Fibroblast of skin of scalp (primary cell): Measurements from ENCODE around the gene NEU2.
"Not testable (repeated sequence)": the region's sequence is repeated elsewhere in the genome, so short reads cannot be mapped to it uniquely, and the experiment has no call there.

Source experiments
- DNase-seq: peaks from one replicate; pipeline ENCODE4 v3.0.0-alpha.2; 2013

The NEU2 gene

DNA sequence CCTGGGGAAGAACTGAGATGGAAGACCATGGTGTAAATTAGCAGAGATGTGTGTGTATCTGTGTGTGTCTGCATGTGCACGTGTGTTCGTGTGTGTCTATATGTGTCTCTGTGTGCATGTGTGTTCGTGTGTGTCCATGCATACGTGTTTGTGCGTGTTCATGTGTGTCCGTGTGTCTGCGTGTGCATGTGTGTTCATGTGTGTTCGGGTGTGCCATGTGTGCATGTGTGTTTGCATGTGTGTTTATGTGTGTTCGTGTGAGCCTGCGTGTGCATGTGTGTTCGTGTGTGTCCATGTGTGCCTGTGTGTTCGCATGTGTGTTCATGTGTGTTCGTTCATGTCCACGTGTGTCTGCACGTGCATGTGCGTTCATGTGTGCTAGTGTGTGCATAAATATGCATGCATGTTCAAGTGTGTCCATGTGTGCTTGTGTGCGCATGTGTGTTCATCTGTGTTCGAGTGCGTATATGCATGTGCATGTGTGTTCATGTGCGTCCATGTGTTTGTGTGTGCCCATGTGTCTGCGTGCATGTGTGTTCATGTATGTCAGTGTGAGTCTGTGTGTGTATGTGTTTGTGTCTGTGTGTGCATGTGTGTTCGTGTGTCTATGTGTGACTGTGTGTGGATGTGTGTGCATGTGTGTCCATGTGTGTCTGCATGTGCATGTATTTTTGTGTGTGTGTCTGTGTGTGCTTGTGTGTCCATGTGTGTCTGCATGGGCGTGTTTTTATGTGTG, 3.1 kb downstream of the NEU2 start:
- DNase-seq = no peak

DNA sequence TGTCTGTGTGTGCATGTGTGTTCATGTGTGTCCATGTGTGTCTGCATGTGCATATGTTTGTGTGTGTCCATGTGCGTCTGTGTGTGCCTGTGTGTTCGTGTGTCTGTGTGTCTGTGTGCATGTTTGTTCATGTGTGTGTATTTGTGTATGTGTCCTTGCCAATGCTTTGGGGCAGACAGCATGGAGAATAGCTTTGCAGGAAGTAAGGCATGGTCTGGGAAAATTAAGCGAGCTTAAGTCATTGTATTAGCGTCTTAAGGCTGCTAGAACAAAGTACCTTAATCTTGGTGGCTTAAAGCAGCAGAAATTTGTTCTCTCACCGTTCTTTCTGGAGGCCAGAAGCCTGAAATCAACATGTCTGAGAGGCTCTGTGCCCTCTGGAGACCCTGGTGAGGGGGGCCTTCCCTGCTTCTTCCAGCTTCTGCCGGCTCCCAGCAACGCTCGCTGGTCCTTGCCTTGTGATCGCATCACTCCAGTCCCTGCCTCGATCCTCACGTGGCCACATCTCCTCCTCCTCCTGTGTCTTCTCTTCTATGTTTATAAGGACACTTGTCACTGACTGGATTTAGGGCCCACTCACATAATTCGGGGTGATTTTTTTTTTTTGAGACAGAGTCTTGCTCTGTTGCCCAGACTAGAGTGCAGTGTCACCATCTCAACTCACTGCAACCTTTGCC, 3.8 kb downstream of the NEU2 start:
- no peak for DNase-seq

DNA sequence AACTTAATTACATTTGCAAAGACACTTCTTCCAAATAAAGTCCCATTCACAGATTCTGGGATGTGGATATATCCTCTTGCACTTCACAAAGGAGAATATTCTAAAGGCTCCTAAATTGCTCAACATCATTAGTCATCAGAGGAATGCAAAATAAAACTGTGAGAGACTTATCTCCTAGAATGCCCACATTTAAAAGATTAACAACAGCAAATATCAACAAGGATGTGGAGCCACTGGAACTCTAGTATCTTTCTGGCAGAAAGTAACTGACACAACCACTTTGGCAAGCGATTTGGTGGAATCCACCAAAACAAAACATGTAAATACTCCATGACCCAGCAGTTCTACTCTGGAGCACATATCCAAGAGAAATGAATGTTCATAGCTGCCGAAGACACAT, 4.6 kb downstream of the NEU2 start:
- DNase-seq = no peak

DNA sequence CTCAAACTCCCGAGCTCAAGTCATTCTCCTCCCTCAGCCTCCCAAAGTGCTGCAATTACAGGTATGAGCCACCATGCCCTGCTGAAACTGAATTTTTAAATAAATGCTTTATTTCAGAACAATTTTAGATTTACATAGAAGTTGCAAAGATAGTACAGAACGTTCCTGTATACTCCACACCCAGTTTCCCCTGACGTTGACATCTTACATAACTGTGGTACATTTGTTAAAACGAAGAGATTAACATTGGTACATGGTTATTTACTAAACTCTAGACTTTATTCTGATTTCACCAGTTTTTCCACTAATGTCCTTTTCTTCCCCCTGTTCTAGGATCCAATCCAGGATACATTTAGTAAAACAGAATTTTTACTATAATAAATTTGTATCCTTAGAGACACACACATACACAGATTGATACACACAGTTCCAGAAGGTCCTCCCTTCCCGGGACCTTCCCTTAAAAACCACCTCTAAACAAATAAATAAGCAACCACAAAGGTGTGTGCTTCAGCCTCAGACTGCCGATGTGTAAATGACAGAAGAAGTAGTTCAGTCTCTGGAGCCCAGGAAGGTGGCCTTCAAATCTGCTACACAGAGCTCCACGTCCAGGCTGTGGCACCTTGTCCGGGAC, 6.9 kb downstream of the NEU2 start:
- DNase-seq = no peak

DNA sequence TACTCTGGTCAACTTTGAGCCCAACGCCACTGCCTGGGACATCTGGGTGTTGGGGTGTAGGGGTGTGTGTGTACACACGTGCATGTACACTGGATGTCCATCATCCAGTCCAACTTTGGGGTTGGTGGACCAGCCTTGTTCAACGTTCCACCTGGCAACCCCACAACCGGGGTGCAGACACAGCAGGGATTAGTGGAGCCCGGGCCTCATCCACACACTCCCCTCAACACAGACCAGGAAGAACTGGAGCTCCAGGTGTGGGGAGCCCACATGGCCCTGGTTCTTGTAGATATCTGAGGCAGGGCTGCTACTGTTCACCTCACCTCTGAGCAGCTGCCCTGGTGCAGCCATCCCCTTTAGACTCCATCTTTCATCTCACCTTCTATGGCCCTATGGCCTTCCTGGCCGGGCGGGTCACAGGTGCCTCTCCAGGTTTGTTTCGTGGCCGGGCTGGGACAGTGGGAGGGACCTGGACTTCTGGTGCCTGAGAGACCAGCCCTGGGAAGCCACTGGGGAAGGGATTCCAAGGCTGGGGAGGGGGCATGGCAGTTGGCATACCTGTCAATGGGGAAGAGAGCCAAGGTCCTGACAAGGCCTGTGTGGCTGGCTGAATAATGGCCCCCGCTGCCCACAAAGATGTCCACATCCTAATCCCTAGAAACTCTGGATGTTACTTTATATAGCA, 7.5 kb downstream of the NEU2 start:
- DNase-seq = no peak

DNA sequence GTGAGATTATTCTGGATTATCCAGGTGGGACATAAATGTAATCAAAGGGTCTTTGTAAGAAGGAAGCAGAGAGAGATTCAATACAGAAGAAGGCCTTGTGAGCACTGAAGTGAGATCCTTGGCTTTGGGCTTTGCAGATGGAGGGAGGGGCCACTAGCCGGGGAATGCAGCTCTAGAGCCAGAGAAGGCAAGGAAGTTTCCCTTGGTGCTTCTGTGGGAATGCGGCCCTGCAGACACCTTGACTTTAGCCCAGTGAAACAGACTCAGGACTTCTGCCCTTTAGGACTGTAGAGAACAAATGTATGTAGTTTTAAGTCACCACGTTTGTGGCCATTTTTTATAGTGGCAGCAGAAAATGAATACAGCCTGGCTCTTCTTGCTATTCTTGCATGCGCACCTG, 8.1 kb downstream of the NEU2 start:
- DNase-seq = no peak

DNA sequence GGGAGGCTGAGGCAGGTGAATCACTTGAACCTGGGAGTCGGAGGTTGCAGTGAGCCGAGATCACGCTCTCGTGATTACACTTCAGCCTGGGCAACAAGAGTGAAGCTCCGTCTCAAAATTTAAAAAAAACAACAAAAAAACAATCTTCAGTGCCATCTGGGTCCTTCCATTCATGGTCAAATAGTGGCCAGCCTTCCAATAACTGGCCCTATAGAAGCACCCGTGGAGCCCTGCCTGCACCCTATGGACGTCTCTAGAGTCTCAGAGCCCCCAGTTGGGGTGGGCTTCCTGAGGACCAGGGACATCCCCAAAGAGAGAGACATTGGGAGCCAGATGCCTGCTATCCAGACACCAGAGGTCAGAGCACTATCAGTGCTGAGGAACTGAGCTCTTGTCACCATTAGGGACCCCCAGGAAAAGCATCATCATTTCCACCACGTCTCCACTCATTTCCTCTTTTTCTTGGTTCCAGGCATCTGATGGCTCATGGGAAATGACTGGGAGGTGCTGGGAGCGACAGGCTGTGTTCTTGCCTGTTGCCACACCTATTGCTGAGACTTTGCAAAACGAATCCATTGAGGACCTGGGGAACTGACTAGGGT, 9.4 kb downstream of the NEU2 start:
- no peak for DNase-seq

DNA sequence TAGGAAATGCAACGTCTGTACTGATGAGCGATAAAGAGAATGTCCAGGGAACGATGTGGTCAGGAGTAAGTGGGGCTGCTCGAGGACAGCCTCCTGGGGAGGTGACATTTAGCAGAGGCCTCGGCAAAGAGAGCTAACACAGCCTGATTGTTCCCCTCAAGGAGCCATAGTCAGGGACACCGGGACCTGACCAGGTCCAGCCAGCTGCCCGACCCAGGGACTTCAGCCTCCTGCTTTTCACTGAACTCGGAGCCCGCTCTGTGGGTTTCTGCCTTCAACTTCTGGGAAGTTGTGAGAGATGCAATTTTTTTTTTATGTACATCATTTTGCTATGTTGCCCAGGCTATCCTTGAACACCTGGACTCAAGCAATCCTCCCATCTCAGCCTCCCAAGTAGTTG, 10.1 kb downstream of the NEU2 start:
- no peak for DNase-seq

DNA sequence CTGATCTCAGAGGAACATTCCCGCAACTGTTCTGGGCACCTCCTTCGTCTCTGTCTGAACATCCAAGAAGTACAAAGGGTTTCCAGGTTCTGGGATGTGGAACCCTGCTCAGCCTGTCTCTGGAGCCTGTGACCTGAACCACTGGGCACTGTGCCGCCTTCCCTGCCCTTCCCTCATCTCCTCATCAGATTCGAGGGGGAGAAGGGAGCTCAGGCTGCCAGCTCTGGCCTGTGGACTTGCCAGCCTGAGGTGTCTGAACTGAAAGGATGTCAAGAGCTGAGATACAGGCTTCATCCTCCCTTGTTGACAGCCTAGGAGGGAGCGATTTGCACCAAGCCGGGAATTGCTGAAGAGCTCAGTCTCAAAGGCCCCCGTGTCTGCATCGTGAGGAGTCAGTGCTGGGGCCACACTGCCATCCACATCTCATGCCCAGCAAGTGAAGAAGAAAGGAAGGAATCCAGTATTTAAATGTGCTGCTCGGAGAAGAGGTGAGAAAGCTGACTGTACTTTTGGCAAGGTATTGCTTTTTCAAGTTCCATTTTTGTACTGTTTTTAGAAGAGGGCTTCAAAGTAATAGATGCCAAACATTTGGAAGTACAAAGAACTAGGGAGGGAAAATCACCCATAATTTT, 12.6 kb downstream of the NEU2 start:
- DNase-seq = no peak

DNA sequence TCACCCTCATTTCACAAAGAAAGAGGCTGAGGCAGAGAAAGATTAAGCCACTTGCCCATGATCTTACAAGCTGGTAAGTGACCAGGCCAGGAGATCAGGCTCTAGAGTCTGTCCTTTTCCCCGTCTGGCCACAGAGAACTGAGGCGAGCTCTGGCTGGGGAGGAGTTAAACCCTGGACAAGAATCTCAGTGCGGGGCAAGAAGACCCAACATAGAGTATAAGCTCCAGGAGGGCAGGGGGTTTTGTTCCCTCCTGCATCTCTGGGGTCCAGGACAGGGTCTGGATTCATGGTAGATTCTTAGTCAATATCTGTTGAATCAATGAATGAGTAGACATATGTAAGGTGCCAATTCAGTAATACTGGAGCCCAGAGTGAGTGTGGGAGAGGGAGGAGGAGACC, 14.7 kb downstream of the NEU2 start:
- no peak for DNase-seq

DNA sequence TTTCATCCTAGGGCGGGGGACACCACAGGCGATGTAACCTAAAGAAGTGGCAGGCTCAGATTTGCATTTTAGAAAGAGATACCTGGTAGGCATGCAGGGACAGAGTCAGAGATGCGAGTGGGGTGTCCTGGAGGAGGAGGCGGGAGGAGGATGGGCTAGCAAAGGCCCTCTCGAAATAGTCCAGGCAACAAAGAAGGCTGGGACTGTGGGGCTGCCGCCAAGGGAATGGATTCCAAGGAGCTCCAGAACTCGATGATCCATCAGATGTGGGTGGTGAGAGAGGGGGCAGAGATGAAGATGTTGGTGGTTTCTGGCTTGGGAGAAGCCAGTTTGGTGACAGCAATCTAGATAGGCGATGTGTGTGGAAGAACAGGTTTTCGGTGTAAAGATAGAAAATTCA, 15.2 kb downstream of the NEU2 start:
- DNase-seq = no peak

DNA sequence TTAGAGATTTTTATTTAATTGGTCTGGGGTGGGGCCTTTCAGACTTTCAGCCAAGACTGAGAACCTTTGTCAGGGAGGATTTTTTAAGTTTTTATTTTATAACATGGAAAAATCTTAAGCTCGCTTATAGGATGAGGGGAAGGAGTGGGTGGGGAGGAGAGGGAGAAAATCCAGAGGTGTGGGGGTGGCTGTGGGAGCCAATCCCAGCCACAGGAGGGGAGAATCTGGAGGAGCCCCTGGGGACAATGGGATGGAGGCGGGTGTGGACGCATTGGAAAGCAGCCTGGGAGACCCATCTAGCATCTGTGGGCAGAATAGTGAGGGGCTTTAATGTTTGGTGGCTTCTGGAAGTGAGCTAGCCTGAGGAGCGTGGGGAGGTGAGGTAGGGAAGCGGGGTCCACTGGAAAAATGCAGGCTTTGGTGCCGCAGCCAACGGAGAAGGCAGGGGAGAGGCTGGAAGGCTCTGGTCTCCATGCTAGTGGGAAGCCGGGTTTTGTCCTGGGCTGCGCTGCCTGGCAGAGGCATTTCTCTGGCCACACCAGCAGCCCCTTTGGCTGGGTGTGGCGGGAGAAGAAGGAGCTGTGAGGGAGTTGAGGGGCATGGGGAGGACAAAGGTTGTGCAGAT, 16.2 kb downstream of the NEU2 start:
- no peak for DNase-seq

DNA sequence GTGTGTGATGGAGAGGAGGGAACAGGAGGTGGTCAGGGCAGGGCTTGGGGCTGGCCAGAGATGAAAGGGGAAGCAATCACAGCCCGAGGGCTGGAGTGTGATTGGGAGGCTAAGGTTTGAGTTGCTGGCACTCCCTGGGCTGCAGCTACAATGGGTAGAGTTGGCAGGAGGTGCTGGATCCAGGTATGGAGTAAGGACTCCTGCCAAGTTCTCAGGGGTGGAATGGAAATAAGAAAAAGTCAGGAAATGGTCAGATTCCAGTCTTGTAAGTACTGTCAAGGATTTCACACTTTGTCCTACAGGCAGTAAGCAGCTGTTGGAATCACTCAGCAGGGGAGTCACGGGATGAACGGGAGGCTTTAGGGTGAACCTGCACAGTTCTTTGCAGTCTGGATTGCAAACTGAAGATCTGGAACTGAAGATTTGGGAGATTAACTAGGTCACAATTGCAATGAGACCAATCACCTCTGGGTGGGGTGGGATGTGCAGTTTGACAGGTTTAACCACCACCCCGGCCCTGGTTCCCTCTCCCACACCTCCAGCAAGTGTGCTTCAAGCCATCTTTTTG, 16.8 kb downstream of the NEU2 start:
- DNase-seq = no peak

DNA sequence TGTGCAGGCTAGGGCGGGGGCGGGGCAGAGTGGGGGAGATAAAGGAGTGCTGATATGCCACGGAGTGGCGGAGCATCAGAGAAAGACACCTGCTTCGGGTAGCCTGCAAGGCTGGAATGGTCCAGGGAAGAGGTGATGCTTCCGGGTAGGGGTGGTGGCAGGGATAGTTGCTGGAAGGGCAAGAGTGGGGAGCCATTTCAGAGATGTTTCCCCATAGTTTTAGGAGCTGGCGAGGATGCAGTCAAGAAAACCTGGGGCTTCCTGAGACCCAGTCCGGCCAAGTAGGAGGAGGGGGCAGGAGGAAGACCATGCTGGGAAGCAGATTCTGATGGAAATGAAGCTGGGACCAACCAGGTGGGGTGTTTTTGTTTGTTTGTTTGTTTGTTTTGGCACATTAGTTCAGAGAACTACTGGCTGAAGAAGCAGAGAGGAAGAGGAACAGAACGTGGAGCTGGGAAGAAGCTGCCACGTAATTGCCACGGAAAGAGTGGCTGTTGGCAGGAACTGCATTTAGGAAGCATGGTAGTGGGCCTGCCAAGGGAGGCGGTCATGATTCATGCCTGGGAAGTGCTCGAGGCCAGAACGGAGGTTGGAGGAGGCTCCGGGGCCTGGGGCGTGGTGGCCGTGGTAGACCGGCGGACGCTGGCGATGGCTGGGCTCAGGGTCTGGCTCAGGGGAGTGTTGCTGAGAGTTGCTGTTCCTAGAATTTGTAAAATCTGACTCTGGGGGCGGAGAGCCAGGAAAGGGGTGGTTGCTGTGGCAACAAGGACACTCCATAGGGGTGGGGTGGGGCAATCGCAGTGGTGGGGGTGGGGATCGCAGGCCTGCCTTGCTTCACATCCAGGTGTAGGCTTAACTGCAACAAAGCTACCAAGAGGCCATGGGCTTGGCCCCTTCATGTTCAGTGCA, 19.0 kb downstream of the NEU2 start:
- peak; percentile 11 for DNase-seq

DNA sequence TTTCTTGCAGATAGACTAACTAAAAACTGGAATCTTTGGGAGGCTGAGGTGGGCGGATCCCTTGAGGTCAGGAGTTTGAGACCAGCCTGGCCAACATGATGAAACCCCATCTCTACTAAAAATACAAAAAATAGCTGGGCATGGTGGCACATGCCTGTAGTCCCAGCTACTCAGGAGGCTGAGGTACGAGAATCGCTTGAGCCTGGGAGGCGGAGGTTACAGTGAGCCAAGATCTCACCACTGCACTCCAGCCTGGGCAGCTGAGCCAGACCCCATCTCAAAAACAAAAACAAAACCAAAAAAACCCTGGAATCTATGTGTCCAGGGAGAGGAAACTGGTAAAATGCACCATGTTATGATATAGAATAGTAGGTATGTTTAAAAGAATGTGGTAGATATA, 20.0 kb downstream of the NEU2 start:
- not testable (repeated sequence) for DNase-seq

DNA sequence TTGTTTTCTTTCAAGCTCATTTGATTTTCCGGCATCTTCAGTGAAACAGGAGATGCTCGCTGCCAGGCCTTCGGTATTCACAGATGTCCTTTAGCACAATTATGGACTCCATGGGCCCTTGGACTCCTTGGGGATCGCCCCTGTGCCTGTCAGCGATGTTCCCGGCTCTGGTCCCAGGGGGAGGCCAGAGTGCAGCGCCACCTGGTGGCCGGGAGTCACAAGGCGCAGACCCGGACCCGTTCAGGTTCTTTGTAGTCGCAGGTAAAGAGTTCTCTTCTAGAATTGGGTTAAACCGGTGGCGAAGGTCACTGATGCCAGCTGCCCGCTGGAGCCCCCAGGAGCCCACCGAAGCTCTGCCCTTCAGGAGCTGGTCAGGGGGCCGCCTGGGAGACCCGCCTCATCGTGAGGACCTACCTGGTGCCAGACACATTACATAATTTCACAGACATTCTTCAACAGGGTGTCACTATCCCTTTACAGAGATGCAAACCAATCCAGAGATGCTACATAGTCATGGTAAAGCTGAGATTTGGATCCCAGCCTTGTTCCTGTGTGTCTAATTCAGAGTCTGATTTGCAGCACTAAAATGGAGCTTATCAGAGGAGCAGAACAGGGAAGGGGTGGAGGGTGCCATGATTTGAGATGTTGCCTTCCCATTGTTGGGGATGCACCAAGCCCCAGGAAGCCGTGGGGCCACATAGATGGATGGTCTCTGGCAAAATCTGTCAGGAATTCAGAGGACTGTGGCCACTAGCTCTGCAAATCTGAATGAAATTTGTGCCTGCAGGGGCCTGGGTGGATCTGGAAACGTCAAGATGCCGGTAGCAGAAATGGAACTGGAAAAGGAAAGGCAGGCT, 21.7 kb downstream of the NEU2 start:
- DNase-seq = peak; percentile 34

DNA sequence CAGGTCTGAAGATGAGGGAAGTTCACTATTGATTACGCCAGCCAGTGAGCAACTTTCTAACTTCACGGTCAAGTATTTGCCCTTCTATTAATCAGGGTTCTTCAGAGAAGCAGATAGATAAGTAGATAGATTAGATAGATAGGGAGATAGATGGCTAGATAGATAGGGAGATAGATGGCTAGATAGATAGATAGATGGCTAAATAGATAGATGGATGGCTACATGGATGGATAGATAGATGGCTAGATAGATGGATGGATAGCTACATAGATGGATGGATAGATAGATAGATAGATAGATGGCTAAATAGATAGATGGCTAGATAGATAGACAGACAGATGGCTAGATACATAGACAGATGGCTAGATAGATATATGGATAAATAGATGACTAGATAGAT, 22.9 kb downstream of the NEU2 start:
- DNase-seq = no peak

DNA sequence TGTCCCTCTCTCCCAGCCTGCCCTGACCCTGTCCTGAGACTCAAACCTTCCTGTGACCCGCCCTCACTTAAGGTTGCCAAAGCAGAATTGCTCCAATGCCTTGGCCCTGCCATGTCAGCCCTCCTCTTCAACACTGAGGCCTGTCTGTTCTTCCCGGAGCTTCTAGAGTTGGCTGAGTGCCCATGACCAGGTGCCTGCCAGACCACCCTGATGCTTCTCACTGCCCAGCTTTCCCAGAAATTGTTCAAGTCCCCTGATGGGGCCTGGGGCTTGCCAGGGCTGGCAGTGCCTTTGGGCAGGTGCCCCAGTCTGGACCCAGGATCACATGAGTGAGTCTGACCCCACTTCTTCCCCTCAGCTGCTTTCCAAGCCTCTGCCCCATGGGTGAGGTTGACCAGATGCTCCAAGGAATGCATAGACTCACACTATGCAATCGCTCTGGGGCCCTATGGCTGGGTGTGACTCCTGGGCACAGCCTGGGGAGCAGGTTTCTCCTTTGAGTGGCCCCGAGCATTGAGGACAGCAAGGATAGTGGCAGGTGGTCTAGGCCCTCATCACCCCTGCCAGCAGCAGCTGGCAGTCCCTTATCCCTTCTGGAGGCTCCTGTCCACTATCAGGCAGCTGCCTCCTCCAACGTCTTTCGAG, 24.6 kb downstream of the NEU2 start:
- no peak for DNase-seq
